ENCODE measurements around the gene DBP. TPM values are rescaled to one million over a fixed set of nuclear protein-coding genes. Genes with fewer than 3 reads are reported as not detected.
"Not testable (repeated sequence)": the region's sequence is repeated elsewhere in the genome, so short reads cannot be mapped to it uniquely, and the experiment has no call there.

The DBP gene
- total RNA-seq, 4 donors from 2014 or later = 18.9 to 32.8 (median 25.1) TPM

GRCh38 chr19:48659768-48660167, 22.6 kb upstream of the DBP start:
- intact Hi-C loops (cut with DNase I) = no loop called here
- 82 to 84% methylated on average over 5 of the region's 5 CpGs for WGBS, 2 donors
- H3K27ac ChIP-seq = no peak overlapping the region
- peaks cover 0 to 3% of the 10 kb centered on the region in 2 donors for H3K4me1 ChIP-seq
- no peak for TF ChIP-seq CTCF (IDR thresholded peaks at IDR 0.05)
- no peak for TF ChIP-seq POLR2A (IDR thresholded peaks at IDR 0.05)
- DNase-seq = no peak
- H3K36me3 ChIP-seq = no peaks in the 10 kb centered on the region
- no peaks in the 10 kb centered on the region for H3K9me3 ChIP-seq
- no peaks in the 10 kb centered on the region for H3K27me3 ChIP-seq
- H3K4me3 ChIP-seq (replicated peaks in 1 of 3) = no peak overlapping the region

GRCh38 chr19:48658483-48658882, 21.3 kb upstream of the DBP start:
- intact Hi-C loops (cut with DNase I) = no loop called here
- TF ChIP-seq CTCF (IDR thresholded peaks at IDR 0.05) (no peak), POLR2A (IDR thresholded peaks at IDR 0.05) (no peak)
- H3K27me3 ChIP-seq = no peaks in the 10 kb centered on the region
- no peak overlapping the region for H3K4me3 ChIP-seq (replicated peaks in 1 of 3)
- peaks cover 0 to 3% of the 10 kb centered on the region in 2 donors for H3K4me1 ChIP-seq
- H3K36me3 ChIP-seq = no peaks in the 10 kb centered on the region
- H3K9me3 ChIP-seq = no peaks in the 10 kb centered on the region
- WGBS, 2 donors = 87 to 97% methylated on average over 6 of the region's 6 CpGs
- no peak for DNase-seq
- H3K27ac ChIP-seq = no peak overlapping the region

- intact Hi-C loops (cut with DNase I); H3K36me3 ChIP-seq; H3K4me1 ChIP-seq; H3K9me3 ChIP-seq; DNase-seq; H3K27me3 ChIP-seq; H3K4me3 ChIP-seq (replicated peaks in 1 of 3); H3K27ac ChIP-seq: not testable (repeated sequence)
- WGBS, 2 donors = 90 to 96% methylated on average over 5 of the region's 5 CpGs
Measured at GRCh38 chr19:48657828-48658227, 20.6 kb upstream of the DBP start.

- Histone ChIP-seq H3K27ac (no peak overlapping the region), H3K9me3 (no peaks in the 10 kb centered on the region), H3K27me3 (no peaks in the 10 kb centered on the region), H3K4me3 (replicated peaks in 1 of 3) (no peak overlapping the region), H3K4me1 (peaks cover 0 to 3% of the 10 kb centered on the region in 2 donors), H3K36me3 (no peaks in the 10 kb centered on the region)
- WGBS, 2 donors = 27 to 30% methylated on average over 16 of the region's 16 CpGs
- no peak for TF ChIP-seq POLR2A (IDR thresholded peaks at IDR 0.05)
- no peak for TF ChIP-seq CTCF (IDR thresholded peaks at IDR 0.05)
- intact Hi-C loops (cut with DNase I) = no loop called here
- peak; percentile 32 to 49 for DNase-seq
Measured at GRCh38 chr19:48656840-48657474, 19.8 kb upstream of the DBP start.

GRCh38 chr19:48654299-48655059, 17.3 kb upstream of the DBP start:
- Histone ChIP-seq H3K27me3 (no peaks in the 10 kb centered on the region), H3K4me3 (replicated peaks in 1 of 3) (no peak overlapping the region), H3K27ac (no peak overlapping the region), H3K9me3 (no peaks in the 10 kb centered on the region), H3K4me1 (peaks cover 4 to 6% of the 10 kb centered on the region in 2 donors), H3K36me3 (no peaks in the 10 kb centered on the region)
- intact Hi-C loops (cut with DNase I) = no loop called here
- DNase-seq = no peak
- TF ChIP-seq POLR2A (IDR thresholded peaks at IDR 0.05) (no peak), CTCF (IDR thresholded peaks at IDR 0.05) (no peak)
- 45 to 57% methylated on average over 7 to 10 of the region's 11 CpGs for WGBS, 2 donors
